Esophagus muscularis mucosa (tissue), 4 donors: Measurements from ENCODE around the gene IFI16. TPM values are rescaled to one million over a fixed set of nuclear protein-coding genes. Genes with fewer than 3 reads are reported as not detected.

ENCODE experiments used
- DNase-seq: peaks from one replicate; pipeline ENCODE4 v3.0.0-alpha.2; 2017; ENCODE audit errors: extremely low spot score
- H3K27ac ChIP-seq, 4 donors: fragments of 200-600 bp; sonication (generic); replicated peaks in 1 of 4; 1 replicate in 3 of 4; 2 replicates in 1 of 4; pipeline ENCODE4 v1.5.1; 2016 to 2019; ENCODE audit warnings: mild to moderate bottlenecking in 1 of 4
- H3K27me3 ChIP-seq, 4 donors: fragments of 200-600 bp; sonication (generic); one replicate each; pipeline versions ENCODE4 v1.5.1 to v1.6.0; 2016 to 2019
- H3K36me3 ChIP-seq, 4 donors: fragments of 200-600 bp; sonication (generic); one replicate each; pipeline ENCODE4 v1.5.1; 2016 to 2019
- H3K4me1 ChIP-seq, 4 donors: fragments of 200-600 bp; sonication (generic); one replicate each; pipeline ENCODE4 v1.5.1; 2016 to 2019
- H3K4me3 ChIP-seq, 4 donors: fragments of 200-600 bp; sonication (generic); 1 replicate in 2 of 4; 2 replicates in 2 of 4; pipeline ENCODE4 v1.5.1; 2016 to 2019; ENCODE audit warnings: mild to moderate bottlenecking in 4 of 4, moderate library complexity in 1 of 4
- H3K9me3 ChIP-seq, 4 donors: fragments of 200-600 bp; sonication (generic); 1 replicate in 3 of 4; 2 replicates in 1 of 4; pipeline ENCODE4 v1.5.1; 2016 to 2019
- EP300 ChIP-seq: sonication (generic); formaldehyde crosslinking; IDR thresholded peaks from one replicate; pipeline ENCODE4 v1.6.1; 2017; ENCODE audit warnings: antibody characterized with exemption
- POLR2A ChIP-seq: fragments of 450-650 bp; IDR thresholded peaks from one replicate; pipeline ENCODE4 v1.6.1; 2017; ENCODE audit warnings: antibody characterized with exemption, moderate library complexity, mild to moderate bottlenecking, low read depth
- POLR2AphosphoS5 ChIP-seq, 2 donors: sonication (generic); formaldehyde crosslinking; IDR thresholded peaks; one replicate each; pipeline ENCODE4 v1.6.1; 2017; ENCODE audit warnings: antibody characterized with exemption in 2 of 2
- WGBS: methylation state at CpG from one replicate; pipeline ENCODE4 v1.1.5; 2018; 5-methylcytosine and 5-hydroxymethylcytosine counted together
- intact Hi-C: fragments of 100-400 bp; cut with DNase I; formaldehyde crosslinking; loops from one replicate; pipeline ENCODE4 v1.15.1; 2023
- total RNA-seq, 4 donors: library from RNA; depleted of rRNA; stranded (reverse); fragments of >200 nt; gene quantifications; one replicate each; pipeline versions ENCODE4 v1.1.0 to v1.2.1, GENCODE V29; 2016
- TF ChIP-seq, protein P1 (sequence below), 3 experiments: fragments of 200-600 bp in 2 of 3; fragments of 450-650 bp in 1 of 3; sonication (generic) in 2 of 3; IDR thresholded peaks; one replicate each; pipeline ENCODE4 v1.5.1; 2017 to 2019; ENCODE audit warnings: antibody characterized with exemption in 3 of 3, mild to moderate bottlenecking in 2 of 3, moderate library complexity in 1 of 3

The IFI16 gene
- total RNA-seq, 4 donors from 2014 or later: 25.7 to 101 (median 35.3) TPM

DNA sequence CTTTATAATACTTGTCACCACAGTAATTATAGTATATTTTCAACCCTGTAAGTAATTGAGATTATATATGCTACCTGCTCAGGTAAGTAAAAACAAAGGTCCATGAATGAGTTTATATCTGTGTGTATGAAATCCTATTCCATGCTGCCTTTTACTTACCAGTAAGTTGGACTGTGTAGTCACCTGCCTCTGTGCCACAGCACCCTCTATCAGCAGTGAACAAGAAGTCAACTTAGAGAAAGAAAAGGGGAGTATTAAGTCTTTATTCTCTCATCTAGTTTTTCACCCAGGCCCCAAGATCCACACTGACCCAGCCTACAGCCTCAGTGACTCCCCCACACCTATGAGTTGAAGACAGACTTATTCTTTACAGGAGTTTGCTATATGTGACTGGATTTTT is 36.9 kb upstream of the IFI16 start:
- intact Hi-C loops: no loop called here
- no peaks in the 10 kb centered on the region for H3K27me3 ChIP-seq
- DNase-seq: no peak
- H3K36me3 ChIP-seq: no peaks in the 10 kb centered on the region
- no peak overlapping the region for H3K4me3 ChIP-seq
- H3K9me3 ChIP-seq: no peaks in the 10 kb centered on the region
- no peak overlapping the region for H3K27ac ChIP-seq
- TF ChIP-seq POLR2AphosphoS5 (IDR thresholded peaks at IDR 0.05) (no peak), POLR2A (no peak), EP300 (no peak)
- TF ChIP-seq, protein P1, sequence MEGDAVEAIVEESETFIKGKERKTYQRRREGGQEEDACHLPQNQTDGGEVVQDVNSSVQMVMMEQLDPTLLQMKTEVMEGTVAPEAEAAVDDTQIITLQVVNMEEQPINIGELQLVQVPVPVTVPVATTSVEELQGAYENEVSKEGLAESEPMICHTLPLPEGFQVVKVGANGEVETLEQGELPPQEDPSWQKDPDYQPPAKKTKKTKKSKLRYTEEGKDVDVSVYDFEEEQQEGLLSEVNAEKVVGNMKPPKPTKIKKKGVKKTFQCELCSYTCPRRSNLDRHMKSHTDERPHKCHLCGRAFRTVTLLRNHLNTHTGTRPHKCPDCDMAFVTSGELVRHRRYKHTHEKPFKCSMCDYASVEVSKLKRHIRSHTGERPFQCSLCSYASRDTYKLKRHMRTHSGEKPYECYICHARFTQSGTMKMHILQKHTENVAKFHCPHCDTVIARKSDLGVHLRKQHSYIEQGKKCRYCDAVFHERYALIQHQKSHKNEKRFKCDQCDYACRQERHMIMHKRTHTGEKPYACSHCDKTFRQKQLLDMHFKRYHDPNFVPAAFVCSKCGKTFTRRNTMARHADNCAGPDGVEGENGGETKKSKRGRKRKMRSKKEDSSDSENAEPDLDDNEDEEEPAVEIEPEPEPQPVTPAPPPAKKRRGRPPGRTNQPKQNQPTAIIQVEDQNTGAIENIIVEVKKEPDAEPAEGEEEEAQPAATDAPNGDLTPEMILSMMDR (IDR thresholded peaks at IDR 0.05): no peak
- no peaks in the 10 kb centered on the region for H3K4me1 ChIP-seq

DNA sequence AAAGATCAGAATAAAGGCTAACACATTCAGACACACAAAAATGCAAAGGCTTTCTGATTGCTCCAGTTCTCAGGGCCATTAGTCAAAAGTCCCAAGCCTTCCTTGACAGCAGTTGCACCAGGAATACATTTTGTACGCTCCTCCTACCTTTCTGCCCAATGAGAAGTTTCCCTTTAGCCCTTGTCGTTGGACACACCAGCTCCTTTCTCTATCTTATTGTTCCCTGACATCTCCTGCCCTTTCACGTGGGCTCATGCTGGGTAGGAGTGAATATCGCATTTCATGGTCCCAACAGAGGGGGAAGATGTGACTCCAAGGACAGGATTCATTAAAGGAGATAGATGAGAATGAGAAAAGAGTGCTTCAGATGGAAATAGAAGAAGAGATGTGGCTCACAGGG is 33.5 kb upstream of the IFI16 start:
- no peak for DNase-seq
- Histone ChIP-seq H3K9me3 (no peaks in the 10 kb centered on the region), H3K36me3 (no peaks in the 10 kb centered on the region), H3K4me3 (no peak overlapping the region), H3K27me3 (no peaks in the 10 kb centered on the region), H3K4me1 (no peaks in the 10 kb centered on the region), H3K27ac (no peak overlapping the region)
- WGBS: 37% methylated on average over 4 of the region's 4 CpGs
- TF ChIP-seq, protein P1 (IDR thresholded peaks at IDR 0.05): no peak
- TF ChIP-seq POLR2AphosphoS5 (IDR thresholded peaks at IDR 0.05): no peak
- TF ChIP-seq EP300: no peak
- no peak for TF ChIP-seq POLR2A
- intact Hi-C loops: no loop called here

- no peak for TF ChIP-seq POLR2AphosphoS5 (IDR thresholded peaks at IDR 0.05)
- TF ChIP-seq EP300: no peak
- TF ChIP-seq, protein P1 (IDR thresholded peaks at IDR 0.05): no peak
- TF ChIP-seq POLR2A: no peak
- Histone ChIP-seq H3K27ac (no peak overlapping the region), H3K27me3 (no peaks in the 10 kb centered on the region), H3K36me3 (no peaks in the 10 kb centered on the region), H3K4me3 (no peak overlapping the region), H3K9me3 (peaks cover 0 to 7% (median 0%) of the 10 kb centered on the region in 4 donors), H3K4me1 (no peaks in the 10 kb centered on the region)
- no peak for DNase-seq
- WGBS: 48% methylated on average over 2 of the region's 2 CpGs
- intact Hi-C loops: no loop called here
Measured at GRCh38 chr1:158978730-158979129, 31.0 kb upstream of the IFI16 start.

DNA sequence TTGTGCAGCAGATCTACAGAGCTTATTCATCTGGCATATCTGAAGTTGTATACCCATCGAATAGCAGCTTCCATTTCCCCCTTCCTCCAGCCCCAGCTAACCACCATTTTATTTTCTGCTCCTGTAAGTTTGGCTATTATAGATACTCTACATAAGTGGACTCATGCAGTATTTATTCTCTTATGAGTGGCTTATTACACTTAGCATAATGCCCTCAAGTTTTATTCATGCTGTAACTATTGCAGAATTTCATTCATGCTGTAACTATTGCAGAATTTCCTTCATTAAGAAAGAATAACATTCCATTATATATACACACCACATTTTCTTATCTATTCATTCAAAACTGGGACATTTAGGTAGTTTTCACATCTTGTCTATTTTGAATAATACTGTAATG is 30.5 kb upstream of the IFI16 start:
- Histone ChIP-seq H3K9me3 (peaks cover 0 to 7% (median 0%) of the 10 kb centered on the region in 4 donors), H3K27ac (no peak overlapping the region), H3K4me3 (no peak overlapping the region), H3K27me3 (no peaks in the 10 kb centered on the region), H3K36me3 (no peaks in the 10 kb centered on the region), H3K4me1 (no peaks in the 10 kb centered on the region)
- no peak for TF ChIP-seq POLR2AphosphoS5 (IDR thresholded peaks at IDR 0.05)
- intact Hi-C loops: no loop called here
- DNase-seq: no peak
- WGBS: 68% methylated on average over 1 of the region's 1 CpG

DNA sequence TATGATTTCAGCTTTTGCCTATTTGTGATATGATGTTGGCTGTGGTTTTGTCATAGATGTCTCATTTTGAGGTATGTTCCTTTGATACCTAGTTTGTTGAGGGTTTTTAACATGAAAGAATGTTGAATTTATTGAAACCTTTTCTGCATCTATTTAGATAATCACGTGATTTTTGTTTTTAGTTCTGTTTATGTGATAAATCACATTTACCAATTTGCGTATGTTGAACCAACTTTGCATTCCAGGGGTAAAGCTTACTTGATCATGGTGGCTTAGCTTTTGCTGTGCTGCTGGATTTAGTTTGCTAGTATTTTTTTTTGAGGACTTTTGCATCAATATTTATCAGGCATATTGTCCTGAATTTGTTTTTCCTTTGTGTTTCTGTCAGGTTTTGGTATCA is 26.5 kb upstream of the IFI16 start:
- WGBS: 67% methylated on average over 2 of the region's 2 CpGs
- DNase-seq: no peak
- Histone ChIP-seq H3K27ac (no peak overlapping the region), H3K9me3 (peaks cover 0 to 7% (median 0%) of the 10 kb centered on the region in 4 donors), H3K4me3 (no peak overlapping the region), H3K27me3 (no peaks in the 10 kb centered on the region), H3K36me3 (no peaks in the 10 kb centered on the region), H3K4me1 (no peaks in the 10 kb centered on the region)
- TF ChIP-seq, protein P1 (IDR thresholded peaks at IDR 0.05): no peak
- TF ChIP-seq POLR2A (no peak), EP300 (no peak), POLR2AphosphoS5 (IDR thresholded peaks at IDR 0.05) (no peak)
- intact Hi-C loops: no loop called here
